HG03064 (cell line): ENCODE measurements around the gene STK31.
"Not testable (repeated sequence)": the region's sequence is repeated elsewhere in the genome, so short reads cannot be mapped to it uniquely, and the experiment has no call there.

Experiments used
- ATAC-seq: cut with Tn5 transposase; IDR thresholded peaks from one replicate; pipeline ENCODE4 v1.9.1; 2021; ENCODE audit warnings: low read depth; ENCODE audit not compliant: unreplicated experiment

STK31 gene, protein sequence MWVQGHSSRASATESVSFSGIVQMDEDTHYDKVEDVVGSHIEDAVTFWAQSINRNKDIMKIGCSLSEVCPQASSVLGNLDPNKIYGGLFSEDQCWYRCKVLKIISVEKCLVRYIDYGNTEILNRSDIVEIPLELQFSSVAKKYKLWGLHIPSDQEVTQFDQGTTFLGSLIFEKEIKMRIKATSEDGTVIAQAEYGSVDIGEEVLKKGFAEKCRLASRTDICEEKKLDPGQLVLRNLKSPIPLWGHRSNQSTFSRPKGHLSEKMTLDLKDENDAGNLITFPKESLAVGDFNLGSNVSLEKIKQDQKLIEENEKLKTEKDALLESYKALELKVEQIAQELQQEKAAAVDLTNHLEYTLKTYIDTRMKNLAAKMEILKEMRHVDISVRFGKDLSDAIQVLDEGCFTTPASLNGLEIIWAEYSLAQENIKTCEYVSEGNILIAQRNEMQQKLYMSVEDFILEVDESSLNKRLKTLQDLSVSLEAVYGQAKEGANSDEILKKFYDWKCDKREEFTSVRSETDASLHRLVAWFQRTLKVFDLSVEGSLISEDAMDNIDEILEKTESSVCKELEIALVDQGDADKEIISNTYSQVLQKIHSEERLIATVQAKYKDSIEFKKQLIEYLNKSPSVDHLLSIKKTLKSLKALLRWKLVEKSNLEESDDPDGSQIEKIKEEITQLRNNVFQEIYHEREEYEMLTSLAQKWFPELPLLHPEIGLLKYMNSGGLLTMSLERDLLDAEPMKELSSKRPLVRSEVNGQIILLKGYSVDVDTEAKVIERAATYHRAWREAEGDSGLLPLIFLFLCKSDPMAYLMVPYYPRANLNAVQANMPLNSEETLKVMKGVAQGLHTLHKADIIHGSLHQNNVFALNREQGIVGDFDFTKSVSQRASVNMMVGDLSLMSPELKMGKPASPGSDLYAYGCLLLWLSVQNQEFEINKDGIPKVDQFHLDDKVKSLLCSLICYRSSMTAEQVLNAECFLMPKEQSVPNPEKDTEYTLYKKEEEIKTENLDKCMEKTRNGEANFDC

DNA sequence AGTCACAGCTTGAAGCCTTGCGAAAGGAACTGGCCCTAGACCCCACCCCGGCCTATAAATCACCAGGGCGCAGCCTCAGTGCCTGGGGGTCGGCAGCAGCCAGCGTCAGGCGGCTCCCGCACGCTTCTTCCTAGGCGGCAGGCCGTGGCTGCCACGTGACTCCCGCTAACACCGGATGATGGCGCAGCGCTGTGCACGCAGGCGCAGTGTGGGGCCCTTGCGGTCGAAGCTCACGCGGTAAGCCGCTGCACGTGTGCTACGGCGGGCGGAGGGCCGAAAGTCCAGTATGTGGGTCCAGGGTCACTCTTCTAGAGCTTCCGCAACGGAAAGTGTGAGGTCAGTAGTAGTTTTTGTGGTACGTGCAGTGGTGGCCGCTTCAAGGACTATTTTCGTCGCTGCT, at the start of gene STK31:
STK31 (plus strand) TSS at position 220 of the 400 bp plus-strand sequence; CDS start at position 287, 67 bp downstream.
- ATAC-seq = no peak

DNA sequence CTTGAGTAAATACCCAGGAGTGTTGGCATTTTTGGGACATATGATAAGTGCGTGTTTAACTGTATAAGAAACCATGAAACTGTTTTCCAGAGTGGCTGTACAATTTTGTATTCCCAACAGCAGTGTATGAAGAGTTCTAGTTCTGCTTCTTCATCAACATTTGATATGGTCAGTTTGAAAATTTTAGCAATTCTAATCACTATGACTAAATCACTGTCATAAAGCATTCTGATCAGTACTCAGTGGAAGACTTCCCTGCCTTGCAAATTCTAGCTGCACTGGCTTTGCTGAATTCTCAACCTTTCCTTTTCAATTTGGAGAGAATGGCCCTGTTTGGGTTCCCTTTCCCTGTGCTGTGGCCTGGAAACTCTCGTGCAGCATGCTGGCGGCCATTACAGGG, 48.6 kb upstream of the STK31 start:
- ATAC-seq = no peak

DNA sequence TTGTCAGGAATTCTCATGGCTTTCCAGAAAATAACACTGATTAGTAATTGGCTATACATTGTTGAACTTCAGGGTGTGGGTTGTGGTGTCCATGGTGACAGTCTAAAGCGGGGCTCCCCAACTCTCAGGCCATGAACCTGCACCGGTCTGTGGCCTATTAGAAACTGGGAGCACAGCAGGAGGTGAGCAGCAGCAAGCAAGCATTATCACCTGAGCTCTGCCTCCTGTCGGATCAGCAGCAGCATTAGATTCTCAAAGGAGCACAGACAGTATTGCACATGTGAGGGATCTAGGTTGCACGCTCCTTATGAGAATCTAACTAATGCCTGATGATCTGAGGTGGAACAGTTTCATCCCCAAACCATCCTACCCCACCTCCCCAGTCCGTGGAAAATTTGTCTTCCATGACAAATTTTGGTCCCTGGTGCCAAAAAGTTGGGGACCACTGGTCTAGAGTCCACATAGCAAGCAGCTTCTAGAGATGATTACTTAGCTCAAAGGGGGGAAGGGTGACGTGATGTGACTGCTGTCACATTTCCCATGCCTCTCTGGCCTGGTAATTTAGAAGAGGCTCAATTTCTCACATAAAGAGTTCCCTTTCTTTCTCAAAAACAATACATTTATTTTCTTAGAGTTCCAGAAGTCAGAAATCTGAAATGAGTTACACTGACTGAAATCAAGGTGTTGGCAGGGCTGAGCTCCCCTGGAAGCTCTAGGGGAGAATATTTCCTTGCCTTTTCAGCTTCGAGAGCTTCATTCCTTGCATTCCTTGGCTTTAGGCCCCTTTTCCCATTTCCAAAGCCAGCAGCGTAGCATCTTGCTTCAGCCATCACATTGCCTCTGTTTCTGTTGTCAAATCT, 47.7 kb upstream of the STK31 start:
- no peak for ATAC-seq

DNA sequence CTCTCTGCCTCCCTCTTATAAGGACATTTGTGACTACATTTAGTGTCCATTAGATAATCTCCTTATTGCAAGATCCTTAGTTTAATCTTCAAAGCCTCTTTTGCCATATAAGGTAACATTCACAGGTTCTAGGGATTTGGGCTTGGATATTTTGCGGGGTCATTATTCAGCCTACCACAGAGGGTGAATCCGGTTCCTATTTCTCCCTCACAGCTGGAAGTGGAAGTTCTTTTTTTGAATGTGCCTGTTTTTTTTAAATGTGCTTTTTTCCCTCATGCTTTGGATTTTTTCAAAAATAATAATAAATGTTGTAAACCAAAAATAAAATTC, 47.1 kb upstream of the STK31 start:
- no peak for ATAC-seq

DNA sequence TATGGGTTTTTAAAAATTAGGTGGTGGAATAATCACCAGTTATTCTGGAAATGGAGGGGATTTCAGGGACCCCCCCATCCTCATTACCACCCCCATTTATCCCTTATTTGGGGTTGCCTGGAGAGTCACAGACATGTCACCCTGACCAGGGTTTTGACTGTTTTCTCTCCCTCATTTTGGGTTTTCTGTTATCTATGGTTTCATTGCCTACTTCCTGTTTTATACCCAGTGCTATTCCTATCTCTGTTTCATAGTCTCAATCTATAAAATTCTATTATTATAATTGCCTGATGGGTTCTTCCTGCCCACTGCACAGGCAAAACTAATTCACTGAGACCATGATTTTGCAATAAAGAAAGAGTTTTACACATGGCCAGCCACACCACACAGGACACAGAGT, 45.9 kb upstream of the STK31 start:
- no peak for ATAC-seq

DNA sequence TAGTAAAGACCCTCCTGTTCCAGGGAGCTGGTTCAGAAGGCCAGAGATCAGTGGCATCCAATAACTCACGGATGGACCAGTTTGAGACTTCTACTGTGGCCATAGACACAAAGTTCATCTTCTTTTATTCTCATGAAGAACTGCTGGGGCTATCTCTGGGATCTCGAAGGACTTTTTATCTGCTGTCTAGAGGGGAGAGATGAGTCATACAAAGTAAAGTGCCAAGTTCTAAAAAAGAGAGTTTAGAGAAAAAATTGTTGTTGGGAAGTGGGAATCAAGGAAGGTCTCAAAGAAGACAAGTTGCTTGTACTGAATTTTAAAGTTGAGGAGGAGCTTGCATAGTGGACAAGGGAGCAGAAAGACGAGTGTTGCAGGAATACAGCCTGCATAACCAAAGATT, 38.0 kb upstream of the STK31 start:
- ATAC-seq = no peak

DNA sequence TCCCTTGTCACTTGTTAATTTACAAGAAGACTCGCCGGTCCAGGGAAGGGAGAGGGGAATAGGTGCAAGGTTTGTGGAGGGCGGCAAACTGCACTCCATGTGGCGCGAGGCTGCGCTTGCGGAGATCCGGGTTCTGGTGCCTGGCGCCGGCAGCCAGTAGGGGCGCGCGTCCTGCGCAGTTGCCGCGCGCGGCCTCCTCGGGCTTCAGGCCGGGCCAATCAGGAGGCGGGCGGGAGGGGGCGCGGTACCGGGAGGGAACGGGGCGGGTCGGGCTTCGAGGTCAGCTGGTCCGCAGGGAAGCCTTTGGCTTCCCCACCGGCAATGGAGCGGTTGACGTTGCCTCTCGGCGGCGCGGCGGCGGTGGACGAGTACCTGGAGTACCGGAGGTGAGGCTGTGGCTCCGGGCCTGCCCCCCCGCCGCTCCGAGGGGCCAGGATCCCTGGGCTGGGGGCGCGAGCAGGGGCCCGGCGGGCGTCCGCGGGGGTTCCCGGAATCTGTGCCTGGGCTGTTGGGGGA, 30.1 kb upstream of the STK31 start, which contains the start of gene FAM221A:
FAM221A (plus strand) TSS at position 302 of the 516 bp plus-strand sequence; CDS start at position 322, 20 bp downstream.
- peak; percentile 96 for ATAC-seq

DNA sequence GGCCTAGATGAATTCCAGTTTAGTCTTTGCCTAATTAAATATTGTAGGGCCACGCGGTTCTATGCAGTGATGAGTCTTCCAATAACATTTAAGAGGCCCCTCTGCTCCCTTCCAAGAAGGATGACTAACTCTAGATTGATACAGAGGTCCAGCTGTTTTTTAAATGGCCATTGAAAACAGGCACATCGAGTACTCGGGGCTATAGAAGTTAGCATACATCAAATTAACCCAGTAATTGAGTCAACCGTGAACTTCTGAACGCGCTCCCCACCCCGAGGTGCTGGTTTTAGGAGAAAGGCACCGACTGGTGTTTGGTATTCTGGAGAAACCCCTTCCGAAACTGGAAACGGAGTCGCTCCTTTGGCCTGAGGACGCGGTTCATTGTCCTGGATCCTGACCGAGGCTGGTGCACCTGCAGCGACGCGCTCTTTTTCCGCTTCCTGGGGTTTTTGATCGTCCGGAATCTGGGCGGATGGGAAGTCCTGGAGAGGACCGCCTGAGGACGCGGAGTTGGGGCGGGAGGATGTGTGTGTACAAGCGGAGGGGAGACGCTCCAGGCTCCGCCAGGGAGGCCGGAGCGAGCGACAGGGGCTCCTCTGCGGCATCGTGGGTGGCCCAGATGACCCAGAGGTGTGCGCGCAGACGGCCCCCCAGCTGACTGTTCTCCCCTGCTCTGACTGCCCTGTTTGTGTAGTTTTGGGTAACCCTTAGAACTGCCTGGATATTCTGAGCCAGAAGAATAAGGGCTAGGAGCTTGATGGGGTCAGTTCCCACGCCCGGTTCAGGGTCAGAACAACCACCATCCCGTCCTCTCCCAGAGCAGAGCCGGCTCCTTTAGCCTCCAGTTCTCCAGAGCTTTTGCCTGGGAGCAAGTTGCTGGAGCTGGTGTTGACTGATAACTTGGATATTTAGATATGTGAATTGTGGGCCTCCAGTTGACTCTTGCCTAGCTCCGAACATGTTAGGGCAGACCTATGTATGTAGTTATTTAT, 29.3 kb upstream of the STK31 start:
- peak; percentile 30 for ATAC-seq

DNA sequence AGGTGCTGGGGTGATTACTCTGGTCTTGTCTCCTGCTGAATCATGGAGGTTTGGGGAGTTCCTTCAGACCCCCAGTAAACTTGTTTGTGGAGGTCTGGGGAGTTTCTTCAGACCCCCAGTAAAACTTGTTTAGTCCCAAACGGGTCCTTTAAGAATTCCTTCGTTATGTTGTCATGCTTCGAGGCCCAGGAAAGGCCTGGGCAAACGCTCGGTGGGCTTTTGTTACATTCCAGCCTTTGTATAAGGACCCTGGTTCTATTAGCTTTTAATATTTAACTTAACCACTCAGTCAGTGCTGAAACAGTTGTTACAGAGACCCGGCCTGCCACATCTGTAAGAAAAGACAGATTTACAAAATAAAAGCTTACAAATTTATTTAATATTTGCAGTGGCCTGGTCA, 26.0 kb upstream of the STK31 start:
- ATAC-seq = not testable (repeated sequence)

DNA sequence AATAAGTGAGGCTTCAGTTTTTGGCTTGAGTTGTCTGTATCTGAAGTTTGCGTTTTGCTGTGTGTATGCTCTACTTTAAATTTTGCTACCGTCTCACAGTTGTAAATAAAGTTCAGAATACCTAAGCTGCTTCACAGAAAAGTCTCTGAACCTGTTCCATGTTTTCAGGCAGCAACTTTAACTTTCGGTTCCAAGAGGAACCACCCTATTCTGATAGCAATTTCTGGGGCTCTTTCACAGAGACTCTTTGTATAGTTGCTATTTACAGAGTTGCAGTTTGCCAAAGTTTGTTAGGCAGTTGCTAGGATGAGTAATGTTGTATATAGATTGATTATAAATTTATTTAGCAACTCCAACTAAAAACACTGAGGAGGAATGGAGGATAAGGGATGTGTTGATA, 24.3 kb upstream of the STK31 start:
- ATAC-seq = no peak

DNA sequence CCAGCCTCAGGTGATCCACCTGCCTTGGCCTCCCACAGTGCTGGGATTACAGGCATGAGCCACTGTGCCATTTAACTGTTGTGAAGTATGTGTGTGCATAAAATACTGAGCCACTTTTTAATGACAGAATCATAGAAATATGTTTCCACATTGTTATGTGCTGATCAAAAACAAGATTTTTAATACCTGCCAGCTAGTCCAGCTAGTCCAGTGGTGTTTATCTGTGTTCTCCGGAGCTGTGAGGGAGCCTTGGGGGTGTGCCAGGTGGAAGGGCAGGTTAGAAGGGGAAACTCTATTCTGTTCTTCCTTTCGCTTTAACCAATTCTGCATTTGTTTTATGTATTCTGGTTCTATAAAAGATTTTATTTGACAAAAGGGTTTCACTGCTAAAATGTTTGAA, 23.0 kb upstream of the STK31 start:
- no peak for ATAC-seq

DNA sequence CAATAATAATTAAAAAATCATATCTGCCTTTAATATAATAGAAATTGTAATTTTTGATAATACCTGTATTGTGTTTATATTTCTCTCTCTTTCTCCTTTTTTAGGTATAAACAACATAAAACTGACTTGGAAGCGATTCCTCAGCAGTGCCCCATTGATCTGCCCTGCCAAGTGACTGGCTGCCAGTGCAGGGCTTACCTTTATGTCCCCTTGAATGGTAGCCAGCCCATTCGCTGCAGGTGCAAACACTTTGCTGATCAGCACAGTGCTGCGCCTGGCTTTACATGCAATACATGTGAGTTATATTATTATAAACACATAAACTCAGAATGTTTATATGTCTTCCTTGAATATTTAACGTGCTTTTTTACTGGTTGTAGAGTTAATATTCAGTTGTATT, 20.9 kb upstream of the STK31 start:
- ATAC-seq = no peak

DNA sequence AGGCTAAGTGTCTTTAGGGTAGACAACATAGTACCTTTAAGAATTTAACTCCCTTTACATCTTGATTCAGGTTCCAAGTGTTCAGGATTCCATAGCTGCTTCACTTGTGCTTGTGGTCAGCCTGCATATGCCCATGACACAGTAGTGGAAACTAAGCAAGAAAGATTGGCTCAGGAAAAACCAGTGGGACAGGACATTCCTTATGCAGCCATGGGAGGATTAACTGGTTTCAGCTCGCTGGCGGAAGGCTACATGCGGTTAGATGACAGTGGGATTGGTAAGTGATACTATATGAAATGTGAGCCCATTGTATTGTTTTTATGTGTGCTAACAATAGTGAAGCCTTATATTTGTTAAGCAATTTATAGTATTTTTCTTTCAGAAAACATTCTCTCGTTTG, 18.7 kb upstream of the STK31 start:
- no peak for ATAC-seq

DNA sequence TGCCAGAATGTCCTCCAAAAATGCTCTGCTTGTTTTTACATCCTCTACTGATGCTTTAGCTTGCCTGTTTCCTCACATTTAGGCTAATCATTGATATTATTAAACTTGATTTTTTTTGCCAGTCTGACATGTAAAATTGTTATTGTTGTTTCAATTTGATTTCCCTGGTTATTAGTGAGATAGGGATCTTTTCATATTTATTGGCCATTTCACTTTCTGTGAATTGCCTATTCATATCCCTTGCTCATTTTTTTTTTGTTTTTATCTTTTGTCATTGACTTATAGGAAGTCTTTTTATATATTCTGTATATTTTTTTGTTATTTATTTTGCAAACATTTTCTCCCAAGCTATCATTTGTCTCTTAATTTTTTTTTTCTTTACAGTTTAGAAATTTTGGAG, 16.8 kb upstream of the STK31 start:
- no peak for ATAC-seq

DNA sequence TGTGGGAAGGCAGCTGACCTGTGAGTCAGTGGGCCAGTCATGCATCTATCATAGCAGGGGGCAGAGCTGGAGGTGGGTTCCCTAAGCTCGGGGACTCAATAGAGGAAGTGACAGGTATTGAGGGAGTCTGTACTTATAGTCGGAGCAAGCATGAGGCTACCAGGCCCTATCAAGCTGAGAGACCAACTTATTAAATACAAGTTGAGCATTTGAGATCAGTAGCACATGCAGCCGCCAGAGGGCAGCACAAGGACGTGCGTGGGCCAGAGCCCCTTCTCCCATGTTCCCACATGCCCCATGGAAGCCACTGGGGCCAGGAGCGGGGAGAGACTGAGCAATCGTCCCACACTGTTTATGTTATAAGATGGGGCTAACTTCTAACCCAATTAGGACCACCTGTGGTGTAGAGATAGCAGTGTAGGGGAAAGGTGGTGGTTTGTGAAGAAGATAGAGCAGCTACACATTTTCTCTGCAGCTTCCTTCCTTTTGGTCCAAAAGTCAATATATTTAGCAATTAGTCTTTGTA, 13.0 kb upstream of the STK31 start:
- ATAC-seq = no peak

DNA sequence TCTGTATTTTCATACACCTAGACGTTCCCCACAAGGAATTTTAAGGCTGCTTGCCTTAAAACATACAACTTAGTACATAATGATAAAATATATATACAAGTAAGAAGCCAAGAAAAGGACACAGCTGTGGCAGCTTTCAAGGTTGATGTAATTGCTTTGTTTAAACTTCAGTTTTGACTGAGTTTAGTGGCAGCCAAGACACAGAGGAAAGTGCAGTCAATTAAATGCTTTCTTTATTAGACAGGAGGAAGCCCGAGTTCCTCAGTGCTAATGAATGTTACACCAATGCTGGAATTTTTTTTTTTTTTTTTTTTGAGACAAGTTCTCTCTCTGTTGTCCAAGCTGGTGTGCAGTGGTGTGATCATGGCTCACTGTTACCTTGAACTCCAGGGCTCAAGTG, 11.2 kb upstream of the STK31 start:
- ATAC-seq = no peak

DNA sequence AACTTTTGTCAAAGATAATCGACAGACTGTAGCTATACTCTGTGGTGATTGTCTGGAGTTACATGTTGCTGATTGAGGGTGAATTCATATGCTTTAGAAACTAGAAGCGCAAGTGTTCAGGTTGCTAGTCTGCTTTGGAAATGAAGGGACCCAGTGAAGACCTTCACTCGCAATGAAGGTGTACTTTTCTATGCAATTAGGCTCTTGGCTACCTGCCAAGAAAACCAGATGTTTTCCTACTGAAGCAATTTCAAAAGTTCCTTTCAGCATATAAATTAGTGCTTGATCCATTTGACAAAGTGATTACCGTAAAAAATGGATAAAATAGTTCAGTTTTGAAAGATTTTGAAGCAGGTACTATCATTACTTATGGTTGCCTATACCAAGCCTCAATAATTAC, 10.0 kb upstream of the STK31 start:
- ATAC-seq = no peak

DNA sequence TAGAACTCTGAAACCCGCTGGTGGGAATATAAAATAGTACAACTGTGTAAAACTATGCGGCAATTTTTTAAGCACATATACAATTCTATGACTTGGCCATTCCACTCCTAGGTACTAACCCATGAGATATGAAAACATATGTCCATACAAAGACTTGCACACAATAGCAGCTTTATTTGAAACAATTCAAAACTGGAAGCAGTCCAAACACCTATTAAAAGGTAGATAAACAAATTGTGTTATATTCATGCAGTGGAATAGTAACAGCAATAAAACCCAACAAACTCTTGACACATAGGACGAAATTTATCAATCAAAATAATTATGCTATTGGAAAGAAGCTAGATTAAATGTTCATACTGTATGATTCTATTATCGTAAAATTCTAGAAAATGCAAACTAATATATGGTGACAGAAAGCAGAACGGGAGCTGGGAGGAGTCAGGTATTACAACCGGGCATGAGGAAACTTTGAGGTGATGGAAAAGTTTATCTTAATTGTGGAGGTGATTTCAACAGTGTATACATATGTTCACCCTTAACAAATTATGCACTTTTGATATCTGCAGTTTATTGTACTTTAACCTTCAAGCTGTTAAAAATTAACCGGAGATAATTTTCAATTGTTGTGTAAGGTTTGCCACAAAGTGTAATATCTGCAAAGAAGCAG, 803 bp upstream of the STK31 start:
- no peak for ATAC-seq
